ENCODE results near the gene RFESD.
A peak's percentile ranks its signal among the peaks of the same experiment; 100 is the strongest.

GRCh38 chr5:95646569-95647431 is at the start of gene RFESD:
- TF ChIP-seq POLR2A (IDR thresholded peaks at IDR 0.05) (peak in 3 of 4 donors; percentile 45 to 96 (median 96)), CTCF (IDR thresholded peaks at IDR 0.05) (peak in 3 of 6 experiments; percentile 7 to 26 (median 23))
